HEK293T (cell line): ENCODE results near the gene GRID1.
"Not testable (repeated sequence)": the region's sequence is repeated elsewhere in the genome, so short reads cannot be mapped to it uniquely, and the experiment has no call there.

Source experiments
- ARNT ChIP-seq: fragments of 450-650 bp; IDR thresholded peaks from 2 replicates; pipeline ENCODE4 v1.6.1; 2017; ENCODE audit warnings: mild to moderate bottlenecking
- BHLHE40 ChIP-seq: fragments of 450-650 bp; IDR thresholded peaks from 2 replicates; pipeline ENCODE4 v1.6.1; 2016; ENCODE audit warnings: mild to moderate bottlenecking, moderate library complexity, borderline replicate concordance
- CTBP1 ChIP-seq: fragments of 450-650 bp; IDR thresholded peaks from 2 replicates; pipeline ENCODE4 v1.6.1; 2016; ENCODE audit warnings: borderline replicate concordance
- ELF4 ChIP-seq: fragments of 450-650 bp; IDR thresholded peaks from 2 replicates; pipeline ENCODE4 v1.6.1; 2017; ENCODE audit warnings: antibody characterized with exemption
- FOXA1 ChIP-seq: fragments of 450-650 bp; IDR thresholded peaks from 2 replicates; pipeline ENCODE4 v1.6.1; 2016; ENCODE audit warnings: mild to moderate bottlenecking
- FOXM1 ChIP-seq: fragments of 450-650 bp; IDR thresholded peaks from 2 replicates; pipeline ENCODE4 v1.6.1; 2017; ENCODE audit warnings: mild to moderate bottlenecking, borderline replicate concordance
- HDGF ChIP-seq: fragments of 450-650 bp; IDR thresholded peaks from 2 replicates; pipeline ENCODE4 v1.6.1; 2017; ENCODE audit warnings: antibody characterized with exemption, borderline replicate concordance
- LEF1 ChIP-seq: fragments of 450-650 bp; IDR thresholded peaks from 2 replicates; pipeline ENCODE4 v1.6.1; 2017; ENCODE audit warnings: mild to moderate bottlenecking, borderline replicate concordance
- PKNOX1 ChIP-seq: fragments of 450-650 bp; IDR thresholded peaks from 2 replicates; pipeline ENCODE4 v1.6.1; 2016
- SP1 ChIP-seq: fragments of 450-650 bp; IDR thresholded peaks from 2 replicates; pipeline ENCODE4 v1.6.1; 2017
- SUZ12 ChIP-seq: fragments of 450-650 bp; IDR thresholded peaks from 2 replicates; pipeline ENCODE4 v1.6.1; 2016; ENCODE audit warnings: mild to moderate bottlenecking
- TARDBP ChIP-seq: fragments of 450-650 bp; IDR thresholded peaks from 2 replicates; pipeline ENCODE4 v1.6.1; 2016
- ZNF384 ChIP-seq: fragments of 450-650 bp; IDR thresholded peaks from 2 replicates; pipeline ENCODE4 v1.6.1; 2016

- TF ChIP-seq HDGF, BHLHE40, CTBP1, FOXM1, TARDBP, LEF1, SP1, ZNF384, ARNT, ELF4, FOXA1, SUZ12, PKNOX1: not testable (repeated sequence)
Measured at GRCh38 chr10:86238089-86238488, 128.5 kb downstream of the GRID1 start.
